Retinal pigment epithelial cell (primary cell): ENCODE measurements around the gene CLDN3.
A peak's percentile ranks its signal among the peaks of the same experiment; 100 is the strongest.

Experiments
- DNase-seq: peaks from one replicate; pipeline ENCODE4 v3.0.0-alpha.2; 2010; ENCODE audit warnings: low read depth
- H3K4me3 ChIP-seq: 2 replicates; pipeline ENCODE4 v1.5.1; 2011; ENCODE audit warnings: mild to moderate bottlenecking, low read length, control low read depth, moderate library complexity
- CTCF ChIP-seq: conservative IDR thresholded peaks from 2 replicates; pipeline ENCODE4 v1.5.1; 2011; ENCODE audit warnings: low read depth, low read length, control low read depth, inconsistent platforms

CLDN3 gene

GRCh38 chr7:73746378-73746777, 23.7 kb downstream of the CLDN3 start:
- H3K4me3 ChIP-seq, result no peak overlapping the region
- no peak for DNase-seq
- no peak for TF ChIP-seq CTCF

GRCh38 chr7:73742753-73743641, 27.1 kb downstream of the CLDN3 start:
- no peak for TF ChIP-seq CTCF
- DNase-seq, result peak; percentile 72
- H3K4me3 ChIP-seq, result peak overlapping the region; percentile 35

- H3K4me3 ChIP-seq, result no peak overlapping the region
Measured at GRCh38 chr7:73742338-73742752, 27.7 kb downstream of the CLDN3 start.

GRCh38 chr7:73741600-73741999, 28.5 kb downstream of the CLDN3 start:
- TF ChIP-seq CTCF, result no peak

More at GRCh38 chr7:73742338-73742752, 27.7 kb downstream of the CLDN3 start:
- DNase-seq, result no peak
- TF ChIP-seq CTCF, result no peak

GRCh38 chr7:73740771-73741170, 29.3 kb downstream of the CLDN3 start:
- TF ChIP-seq CTCF, result no peak
- no peak overlapping the region for H3K4me3 ChIP-seq
- no peak for DNase-seq

More at GRCh38 chr7:73741600-73741999, 28.5 kb downstream of the CLDN3 start:
- no peak overlapping the region for H3K4me3 ChIP-seq
- DNase-seq, result no peak

- H3K4me3 ChIP-seq, result no peak overlapping the region
- no peak for TF ChIP-seq CTCF
- DNase-seq, result no peak
Measured at GRCh38 chr7:73740212-73740611, 29.9 kb downstream of the CLDN3 start.

- peak overlapping the region; percentile 73 for H3K4me3 ChIP-seq
- no peak for TF ChIP-seq CTCF
- no peak for DNase-seq
Measured at GRCh38 chr7:73739387-73739767, 30.7 kb downstream of the CLDN3 start.
